HepG2 (cell line): ENCODE data around the gene SPOP. TPM values are rescaled to one million over a fixed set of nuclear protein-coding genes. Genes with fewer than 3 reads are reported as not detected.

Experiments
- ATAC-seq: fragments of 200-7000 bp; cut with Tn5 transposase; 3 replicates; pipeline ENCODE4 v1.9.1; 2020; ENCODE audit warnings: mild to moderate bottlenecking, moderate library complexity
- BruUV-seq: library from RNA; stranded (reverse); fragments of 400-500 nt; replicated peaks from 2 replicates; lab custom pipeline; 2021; lab: Mats Ljungman, UMichigan
- CTCF ChIA-PET: fragments of 300-600 bp; formaldehyde crosslinking; extraction: SDS; loops from one replicate; lab custom pipeline; 2021; ENCODE audit warnings: low total read pairs, inconsistent platforms, low intra/inter-chr PET ratio; lab: Yijun Ruan, JAX
- POLR2A ChIA-PET: fragments of 350-600 bp; sonication (Branson Sonifier 250); formaldehyde crosslinking; loops from one replicate; lab custom pipeline; 2020; ENCODE audit warnings: antibody characterized with exemption, inconsistent platforms; lab: Yijun Ruan, JAX
- DNase-seq: peaks from one replicate; pipeline ENCODE4 v3.0.0-alpha.2; 2015; ENCODE audit warnings: low spot score
- FAIRE-seq: peaks from 3 replicates; lab custom pipeline; 2011; peaks lifted over from hg19 to GRCh38; lab: Jason Lieb, UNC
- H2AFZ ChIP-seq: one replicate; pipeline ENCODE4 v1.6.1; 2011; ENCODE audit warnings: low read length, inconsistent platforms
- H3K27ac ChIP-seq: fragments of 300-600 bp; 3 replicates; pipeline ENCODE4 v1.8.0; 2011; ENCODE audit warnings: mixed run types, mild to moderate bottlenecking, mixed read lengths, low read length, inconsistent platforms; ENCODE audit not compliant: insufficient read depth; ENCODE audit errors: extremely low read length
- H3K27me3 ChIP-seq, 2 experiments: fragments of 200-600 bp in 1 of 2; 2 replicates in 1 of 2; 3 replicates in 1 of 2; pipeline versions ENCODE4 v1.6.0 to v1.8.0; 2011; ENCODE audit warnings: low read length in 2 of 2, mild to moderate bottlenecking in 2 of 2, moderate library complexity in 2 of 2, inconsistent platforms in 1 of 2; ENCODE audit not compliant: insufficient read depth in 2 of 2, control insufficient read depth in 1 of 2
- H3K36me3 ChIP-seq, 2 experiments: fragments of 200-600 bp in 1 of 2; replicated peaks in 1 of 2; 2 replicates in 1 of 2; 3 replicates in 1 of 2; pipeline versions ENCODE4 v1.5.1 to v1.8.0; 2011; ENCODE audit warnings: low read length in 2 of 2, inconsistent platforms in 1 of 2; ENCODE audit not compliant: insufficient read depth in 2 of 2, control insufficient read depth in 1 of 2
- H3K4me1 ChIP-seq: 2 replicates; pipeline ENCODE4 v1.5.1; 2012; ENCODE audit warnings: low read length, inconsistent platforms; ENCODE audit not compliant: insufficient read depth
- H3K4me2 ChIP-seq: 2 replicates; pipeline ENCODE4 v1.6.0; 2011; ENCODE audit warnings: low read depth, low read length, inconsistent platforms
- H3K4me3 ChIP-seq, 3 experiments: fragments of 200-600 bp in 1 of 3; sonication (generic), shearing (Covaris generic) in 1 of 3; replicated peaks in 1 of 3; 2 replicates each; pipeline ENCODE4 v1.5.1; 2011 to 2016; ENCODE audit warnings: low read length in 3 of 3, inconsistent platforms in 2 of 3, low read depth in 2 of 3, mild to moderate bottlenecking in 2 of 3, control low read depth in 1 of 3, mixed read lengths in 1 of 3; ENCODE audit not compliant: insufficient read depth in 1 of 3
- H3K79me2 ChIP-seq: one replicate; pipeline ENCODE4 v1.6.1; 2011; ENCODE audit warnings: low read length, inconsistent platforms; ENCODE audit not compliant: insufficient read depth
- H3K9ac ChIP-seq: 2 replicates; pipeline ENCODE4 v1.6.0; 2011; ENCODE audit warnings: mild to moderate bottlenecking, low read depth, low read length, inconsistent platforms; ENCODE audit not compliant: insufficient read depth
- H3K9me3 ChIP-seq: 2 replicates; pipeline ENCODE4 v1.5.1; 2012; ENCODE audit warnings: mild to moderate bottlenecking, low read length
- H4K20me1 ChIP-seq: 2 replicates; pipeline ENCODE4 v1.6.0; 2011; ENCODE audit warnings: inconsistent platforms, mild to moderate bottlenecking, low read length, moderate library complexity; ENCODE audit not compliant: insufficient read depth
- CC2D1A ChIP-seq: sonication (generic); formaldehyde crosslinking; IDR thresholded peaks from 2 replicates; pipeline ENCODE4 v1.8.1; 2023; ENCODE audit warnings: mild to moderate bottlenecking, missing genetic modification reagents
- CCAR2 ChIP-seq: fragments of 200-400 bp; formaldehyde crosslinking; optimal IDR thresholded peaks from 2 replicates; pipeline ENCODE3; 2018; ENCODE audit warnings: low read depth, mild to moderate bottlenecking, low read length, moderate library complexity
- GZF1 ChIP-seq: sonication (generic); formaldehyde crosslinking; IDR thresholded peaks from 2 replicates; pipeline ENCODE4 v1.5.1; 2020; ENCODE audit warnings: mild to moderate bottlenecking, missing genetic modification reagents
- HDAC1 ChIP-seq: sonication (generic); formaldehyde crosslinking; IDR thresholded peaks from 2 replicates; pipeline ENCODE4 v1.5.1; 2020; ENCODE audit warnings: mild to moderate bottlenecking, missing genetic modification reagents
- KAT8 ChIP-seq: IDR thresholded peaks from 2 replicates; pipeline ENCODE4 v1.6.1; 2016; ENCODE audit warnings: missing genetic modification reagents, missing compliant biosample characterization
- KLF13 ChIP-seq: sonication (generic); formaldehyde crosslinking; IDR thresholded peaks from 2 replicates; pipeline ENCODE4 v1.4.0; 2020; ENCODE audit warnings: mild to moderate bottlenecking, missing genetic modification reagents
- KLF6 ChIP-seq: IDR thresholded peaks from 2 replicates; pipeline ENCODE4 v1.8.0; 2016; ENCODE audit warnings: missing biosample characterization, missing genetic modification reagents
- MYNN ChIP-seq: sonication (generic); formaldehyde crosslinking; IDR thresholded peaks from 2 replicates; pipeline ENCODE4 v1.4.0; 2020; ENCODE audit warnings: mild to moderate bottlenecking, low read depth, missing genetic modification reagents
- NFATC3 ChIP-seq: sonication (generic); formaldehyde crosslinking; IDR thresholded peaks from 2 replicates; pipeline ENCODE4 v1.5.1; 2020; ENCODE audit warnings: mild to moderate bottlenecking, missing genetic modification reagents
- ONECUT2 ChIP-seq: sonication (generic); formaldehyde crosslinking; IDR thresholded peaks from 2 replicates; pipeline ENCODE4 v1.4.0; 2020; ENCODE audit warnings: missing genetic modification reagents
- PPARG ChIP-seq: conservative IDR thresholded peaks from 2 replicates; pipeline ENCODE4 v1.6.1; 2016; ENCODE audit warnings: missing biosample characterization, missing genetic modification reagents
- SNRNP70 ChIP-seq: fragments of 200-400 bp; formaldehyde crosslinking; IDR thresholded peaks from 2 replicates; pipeline ENCODE4 v1.6.1; 2017; ENCODE audit warnings: mild to moderate bottlenecking, low read depth, low read length, moderate library complexity
- ZMYM2 ChIP-seq: sonication (generic); formaldehyde crosslinking; IDR thresholded peaks from 2 replicates; pipeline ENCODE4 v1.8.0; 2022; ENCODE audit warnings: mild to moderate bottlenecking, missing genetic modification reagents
- ZNF230 ChIP-seq: sonication (generic); formaldehyde crosslinking; IDR thresholded peaks from 2 replicates; pipeline ENCODE4 v1.4.0; 2020; ENCODE audit warnings: mild to moderate bottlenecking, missing genetic modification reagents
- ZNF263 ChIP-seq: sonication (generic); formaldehyde crosslinking; IDR thresholded peaks from 2 replicates; pipeline ENCODE4 v1.4.0; 2020; ENCODE audit warnings: missing genetic modification reagents
- ZNF839 ChIP-seq: sonication (generic); formaldehyde crosslinking; IDR thresholded peaks from 2 replicates; pipeline ENCODE4 v1.4.0; 2020; ENCODE audit warnings: missing genetic modification reagents, mild to moderate bottlenecking, borderline replicate concordance
- ZSCAN12 ChIP-seq: sonication (generic); formaldehyde crosslinking; IDR thresholded peaks from 2 replicates; pipeline ENCODE4 v1.9.0; 2021; ENCODE audit warnings: mild to moderate bottlenecking, missing genetic modification reagents
- WGBS: methylation state at CpG from one replicate; pipeline ENCODE4 v1.1.6; 2017; ENCODE audit warnings: low lambda C conversion rate; 5-methylcytosine and 5-hydroxymethylcytosine counted together
- in situ Hi-C: cut with HindIII; loops from 2 replicates; pipeline ENCODE4 v1.10.0; 2017; ENCODE audit warnings: low pct_unique_long_range_greater_than_20kb; ENCODE audit not compliant: extremely low pct_ligation_motif_present
- intact Hi-C: fragments of 100-400 bp; cut with micrococcal nuclease; formaldehyde crosslinking; loops from one replicate; pipeline ENCODE4 v1.10.0; 2022; ENCODE audit not compliant: unreplicated experiment
- polyA plus RNA-seq, 8 experiments: library from polyadenylated mRNA; depleted of rRNA in 3 of 8; stranded (reverse) in 7 of 8; unstranded in 1 of 8; fragments of >200 nt; fragmentation: Illumina TruSeq in 4 of 8; extraction: Trizol in 4 of 8; gene quantifications; 2 replicates each; pipeline versions ENCODE4 v1.2.1 to v1.2.3, GENCODE V29; 2011 to 2016; ENCODE audit warnings: low read depth in 4 of 8, missing spikeins in 1 of 8, mixed read lengths in 1 of 8; ENCODE audit not compliant: insufficient read depth in 1 of 8
- total RNA-seq, 5 experiments: library from RNA; depleted of rRNA; stranded (reverse); fragments of >200 nt; fragmentation: Illumina TruSeq; extraction: Trizol; gene quantifications; 2 replicates each; pipeline ENCODE4 v1.2.3, GENCODE V29; 2016; ENCODE audit warnings: low read depth in 1 of 5
- TF ChIP-seq, protein P1 (sequence below): sonication (generic); formaldehyde crosslinking; IDR thresholded peaks from 2 replicates; pipeline ENCODE4 v1.4.0; 2020; ENCODE audit warnings: missing genetic modification reagents
- TF ChIP-seq, protein P2 (sequence below): sonication (generic); formaldehyde crosslinking; IDR thresholded peaks from 2 replicates; pipeline ENCODE4 v1.8.1; 2022; ENCODE audit warnings: mild to moderate bottlenecking, missing genetic modification reagents

The SPOP gene
- total and polyA plus RNA-seq, 2 of the 13 experiments (the other 11 are each of a cell fraction or from before 2014, with no cell fraction given) = 52.8 to 60.8 TPM

DNA sequence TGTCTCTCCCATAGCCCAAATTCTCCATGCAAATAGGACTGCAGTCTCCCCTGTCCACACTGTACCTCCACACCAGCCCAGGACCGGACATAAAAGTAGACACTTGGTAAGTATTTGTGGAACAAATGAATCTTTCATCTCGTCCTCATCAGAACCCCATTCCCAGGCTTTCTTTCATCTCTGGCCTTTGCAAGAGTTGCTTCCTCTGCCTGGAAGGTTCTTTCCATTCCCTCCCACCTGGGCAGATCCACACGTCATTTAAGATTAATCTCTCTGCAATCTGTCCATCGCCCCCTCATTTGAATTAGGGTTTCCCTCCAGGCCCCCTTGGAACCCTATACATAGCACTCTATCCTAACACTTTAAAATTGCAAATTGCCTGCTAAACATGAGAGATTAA, 106.1 kb downstream of the SPOP start (continued):
- TF ChIP-seq, protein P1, sequence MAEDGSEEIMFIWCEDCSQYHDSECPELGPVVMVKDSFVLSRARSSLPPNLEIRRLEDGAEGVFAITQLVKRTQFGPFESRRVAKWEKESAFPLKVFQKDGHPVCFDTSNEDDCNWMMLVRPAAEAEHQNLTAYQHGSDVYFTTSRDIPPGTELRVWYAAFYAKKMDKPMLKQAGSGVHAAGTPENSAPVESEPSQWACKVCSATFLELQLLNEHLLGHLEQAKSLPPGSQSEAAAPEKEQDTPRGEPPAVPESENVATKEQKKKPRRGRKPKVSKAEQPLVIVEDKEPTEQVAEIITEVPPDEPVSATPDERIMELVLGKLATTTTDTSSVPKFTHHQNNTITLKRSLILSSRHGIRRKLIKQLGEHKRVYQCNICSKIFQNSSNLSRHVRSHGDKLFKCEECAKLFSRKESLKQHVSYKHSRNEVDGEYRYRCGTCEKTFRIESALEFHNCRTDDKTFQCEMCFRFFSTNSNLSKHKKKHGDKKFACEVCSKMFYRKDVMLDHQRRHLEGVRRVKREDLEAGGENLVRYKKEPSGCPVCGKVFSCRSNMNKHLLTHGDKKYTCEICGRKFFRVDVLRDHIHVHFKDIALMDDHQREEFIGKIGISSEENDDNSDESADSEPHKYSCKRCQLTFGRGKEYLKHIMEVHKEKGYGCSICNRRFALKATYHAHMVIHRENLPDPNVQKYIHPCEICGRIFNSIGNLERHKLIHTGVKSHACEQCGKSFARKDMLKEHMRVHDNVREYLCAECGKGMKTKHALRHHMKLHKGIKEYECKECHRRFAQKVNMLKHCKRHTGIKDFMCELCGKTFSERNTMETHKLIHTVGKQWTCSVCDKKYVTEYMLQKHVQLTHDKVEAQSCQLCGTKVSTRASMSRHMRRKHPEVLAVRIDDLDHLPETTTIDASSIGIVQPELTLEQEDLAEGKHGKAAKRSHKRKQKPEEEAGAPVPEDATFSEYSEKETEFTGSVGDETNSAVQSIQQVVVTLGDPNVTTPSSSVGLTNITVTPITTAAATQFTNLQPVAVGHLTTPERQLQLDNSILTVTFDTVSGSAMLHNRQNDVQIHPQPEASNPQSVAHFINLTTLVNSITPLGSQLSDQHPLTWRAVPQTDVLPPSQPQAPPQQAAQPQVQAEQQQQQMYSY (CRISPR knock-in tag) = no peak
- TF ChIP-seq ZNF230 (CRISPR knock-in tag) (no peak), KLF13 (CRISPR knock-in tag) (no peak), HDAC1 (CRISPR knock-in tag) (no peak)

DNA sequence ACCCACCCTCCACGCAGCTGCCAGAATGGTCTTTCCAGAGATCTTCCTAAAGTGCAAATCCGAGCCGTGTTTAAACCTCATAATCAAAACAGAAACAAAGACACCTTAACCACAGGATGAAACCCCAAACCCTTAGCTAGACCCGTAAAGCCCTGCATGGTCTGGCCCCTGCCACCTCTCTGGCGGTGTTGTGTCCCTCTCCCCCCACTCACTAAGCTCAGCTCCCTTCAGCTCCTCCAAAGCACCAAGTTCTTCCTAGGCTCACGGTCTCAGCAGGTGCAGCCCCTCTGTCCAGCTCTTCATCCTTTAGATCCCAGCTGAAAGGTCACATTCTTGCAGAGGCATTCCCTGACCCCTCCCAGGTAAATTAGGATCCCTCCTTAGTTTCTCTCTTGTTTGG, 106.6 kb downstream of the SPOP start:
- Histone ChIP-seq H3K4me2 (peak overlapping the region; percentile 32; the same call in 1 of the 2 replicates), H2AFZ (no peak overlapping the region), H3K27ac (no peak overlapping the region), H3K27me3 (peaks cover 0 to 52% of the 10 kb centered on the region in 2 experiments; a peak in 3 of 5 replicates)
- under 1% methylated on average over 6 of the region's 6 CpGs for WGBS
- DNase-seq = no peak
- intact Hi-C loops (no loop called here), in situ Hi-C loops (no loop called here)
- POLR2A ChIA-PET = interaction anchor here (2.2 to 3.2 kb wide), 2 partner anchors 106 to 125 kb away, joined by 9 to 11 read pairs; partner anchors contain the start of gene SPOP
- no TSS peak for BruUV-seq
- TF ChIP-seq KAT8 (CRISPR knock-in tag) (no peak), NFATC3 (CRISPR knock-in tag) (no peak), ZSCAN12 (CRISPR knock-in tag) (no peak), CCAR2 (no peak), MYNN (no peak), ZMYM2 (no peak), ZNF263 (CRISPR knock-in tag) (no peak), KLF6 (CRISPR knock-in tag) (no peak), CC2D1A (CRISPR knock-in tag) (no peak), PPARG (CRISPR knock-in tag) (no peak), ZNF839 (CRISPR knock-in tag) (no peak), SNRNP70 (no peak), ONECUT2 (no peak), GZF1 (CRISPR knock-in tag) (no peak)
- TF ChIP-seq, protein P2, sequence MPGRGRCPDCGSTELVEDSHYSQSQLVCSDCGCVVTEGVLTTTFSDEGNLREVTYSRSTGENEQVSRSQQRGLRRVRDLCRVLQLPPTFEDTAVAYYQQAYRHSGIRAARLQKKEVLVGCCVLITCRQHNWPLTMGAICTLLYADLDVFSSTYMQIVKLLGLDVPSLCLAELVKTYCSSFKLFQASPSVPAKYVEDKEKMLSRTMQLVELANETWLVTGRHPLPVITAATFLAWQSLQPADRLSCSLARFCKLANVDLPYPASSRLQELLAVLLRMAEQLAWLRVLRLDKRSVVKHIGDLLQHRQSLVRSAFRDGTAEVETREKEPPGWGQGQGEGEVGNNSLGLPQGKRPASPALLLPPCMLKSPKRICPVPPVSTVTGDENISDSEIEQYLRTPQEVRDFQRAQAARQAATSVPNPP (CRISPR knock-in tag) = no peak
- TF ChIP-seq, all 625 proteins: peak for 0
- CTCF ChIA-PET = interaction anchor here (6.1 kb wide), 1 partner anchor 123 kb away, joined by 210 read pairs; no protein-coding TSS in a partner anchor
- no peaks in the 10 kb centered on the region for H3K79me2 ChIP-seq
- no peaks in the 10 kb centered on the region for H3K36me3 ChIP-seq
- no peak overlapping the region for H3K9ac ChIP-seq
- no peaks in the 10 kb centered on the region for H3K9me3 ChIP-seq
- no peaks in the 10 kb centered on the region for H4K20me1 ChIP-seq
- H3K4me1 ChIP-seq = peaks cover 47% of the 10 kb centered on the region
- FAIRE-seq (no peak), ATAC-seq (no peak)
- H3K4me3 ChIP-seq = no peak overlapping the region; a peak in 1 of 6 replicates
